Measurements from ENCODE around the gene XPO5.
"Not testable (repeated sequence)": the region's sequence is repeated elsewhere in the genome, so short reads cannot be mapped to it uniquely, and the experiment has no call there.

Gene XPO5

DNA sequence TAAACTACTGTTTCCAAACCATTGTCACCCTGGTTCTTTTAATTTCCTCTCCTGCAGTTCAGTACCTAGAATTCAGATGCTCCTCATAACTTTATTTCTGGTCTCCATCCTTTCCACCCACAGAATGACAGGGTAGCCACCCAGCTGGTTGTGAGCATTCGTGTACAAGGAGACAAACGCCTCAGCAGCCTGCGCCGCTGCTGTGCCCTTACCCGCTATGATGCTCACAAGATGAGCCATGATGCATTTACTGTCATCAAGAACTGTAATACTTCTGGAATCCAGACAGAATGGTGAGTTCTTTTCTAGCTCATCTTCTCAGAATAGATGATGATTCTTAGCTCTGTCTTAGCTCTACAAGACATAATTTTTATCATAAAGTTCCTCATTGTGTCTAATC, 34.6 kb upstream of the XPO5 start:
- no peak overlapping the region for H3K4me2 ChIP-seq (ENCODE audit: low read length)
- H3K4me3 ChIP-seq (ENCODE audit: low read length), result no peak overlapping the region
- no peaks in the 10 kb centered on the region for H3K9me3 ChIP-seq (replicated peaks; ENCODE audit: low read length)
- H3K36me3 ChIP-seq (ENCODE audit: insufficient read depth, low read length), result peaks cover 61% of the 10 kb centered on the region
- peaks cover 4% of the 10 kb centered on the region for H3K4me1 ChIP-seq (ENCODE audit: control insufficient read depth, insufficient read depth, low read length)
- no peak overlapping the region for H3K9ac ChIP-seq (ENCODE audit: low read depth, low read length)
- no peaks in the 10 kb centered on the region for H3K27me3 ChIP-seq (ENCODE audit: control insufficient read depth, insufficient read depth, low read length)

GRCh38 chr6:43609402-43609801, 33.6 kb upstream of the XPO5 start:
- Histone ChIP-seq H3K4me1 (ENCODE audit: control insufficient read depth, insufficient read depth, low read length) (peaks cover 7% of the 10 kb centered on the region), H3K4me3 (ENCODE audit: low read length) (no peak overlapping the region), H3K4me2 (ENCODE audit: low read length) (no peak overlapping the region), H3K36me3 (ENCODE audit: insufficient read depth, low read length) (peaks cover 64% of the 10 kb centered on the region), H3K9ac (ENCODE audit: low read depth, low read length) (no peak overlapping the region), H3K27me3 (ENCODE audit: control insufficient read depth, insufficient read depth, low read length) (no peaks in the 10 kb centered on the region), H3K9me3 (replicated peaks; ENCODE audit: low read length) (no peaks in the 10 kb centered on the region)

- peaks cover 63% of the 10 kb centered on the region for H3K36me3 ChIP-seq (ENCODE audit: insufficient read depth, low read length)
- no peaks in the 10 kb centered on the region for H3K9me3 ChIP-seq (replicated peaks; ENCODE audit: low read length)
- no peak overlapping the region for H3K4me2 ChIP-seq (ENCODE audit: low read length)
- no peak overlapping the region for H3K4me3 ChIP-seq (ENCODE audit: low read length)
- H3K9ac ChIP-seq (ENCODE audit: low read depth, low read length), result no peak overlapping the region
- H3K4me1 ChIP-seq (ENCODE audit: control insufficient read depth, insufficient read depth, low read length), result peaks cover 12% of the 10 kb centered on the region
- H3K27me3 ChIP-seq (ENCODE audit: control insufficient read depth, insufficient read depth, low read length), result no peaks in the 10 kb centered on the region
Observed at GRCh38 chr6:43608807-43609206, 33.0 kb upstream of the XPO5 start.

GRCh38 chr6:43608310-43608763, 32.5 kb upstream of the XPO5 start:
- no peak overlapping the region for H3K4me3 ChIP-seq (ENCODE audit: low read length)
- H3K27me3 ChIP-seq (ENCODE audit: control insufficient read depth, insufficient read depth, low read length), result no peaks in the 10 kb centered on the region
- H3K9me3 ChIP-seq (replicated peaks; ENCODE audit: low read length), result no peaks in the 10 kb centered on the region
- H3K4me2 ChIP-seq (ENCODE audit: low read length), result no peak overlapping the region
- H3K36me3 ChIP-seq (ENCODE audit: insufficient read depth, low read length), result peaks cover 63% of the 10 kb centered on the region
- H3K9ac ChIP-seq (ENCODE audit: low read depth, low read length), result no peak overlapping the region
- H3K4me1 ChIP-seq (ENCODE audit: control insufficient read depth, insufficient read depth, low read length), result peaks cover 15% of the 10 kb centered on the region

DNA sequence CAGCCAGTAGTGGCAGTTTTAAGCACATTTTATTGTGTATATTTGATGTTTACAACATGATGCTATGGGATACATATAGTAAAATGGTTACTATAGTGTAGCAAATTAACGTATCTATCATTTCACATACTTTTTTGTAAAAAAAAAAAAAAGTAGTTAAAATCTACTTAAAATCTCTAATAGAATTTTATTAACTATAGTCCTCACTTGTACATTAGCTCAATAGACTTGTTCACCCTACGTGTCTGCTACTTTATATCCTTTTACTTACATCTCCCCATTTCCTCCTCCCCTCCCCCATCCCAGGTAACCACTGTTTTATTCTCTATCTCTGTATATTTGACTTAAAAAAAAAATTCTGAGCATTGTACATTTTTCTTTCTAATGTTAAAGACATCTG, 30.2 kb upstream of the XPO5 start:
- peaks cover 69% of the 10 kb centered on the region for H3K36me3 ChIP-seq (ENCODE audit: insufficient read depth, low read length)
- H3K9me3 ChIP-seq (replicated peaks; ENCODE audit: low read length), result no peaks in the 10 kb centered on the region
- H3K4me2 ChIP-seq (ENCODE audit: low read length), result no peak overlapping the region
- H3K27me3 ChIP-seq (ENCODE audit: control insufficient read depth, insufficient read depth, low read length), result no peaks in the 10 kb centered on the region
- peaks cover 12% of the 10 kb centered on the region for H3K4me1 ChIP-seq (ENCODE audit: control insufficient read depth, insufficient read depth, low read length)
- H3K4me3 ChIP-seq (ENCODE audit: low read length), result no peak overlapping the region
- H3K9ac ChIP-seq (ENCODE audit: low read depth, low read length), result no peak overlapping the region

DNA sequence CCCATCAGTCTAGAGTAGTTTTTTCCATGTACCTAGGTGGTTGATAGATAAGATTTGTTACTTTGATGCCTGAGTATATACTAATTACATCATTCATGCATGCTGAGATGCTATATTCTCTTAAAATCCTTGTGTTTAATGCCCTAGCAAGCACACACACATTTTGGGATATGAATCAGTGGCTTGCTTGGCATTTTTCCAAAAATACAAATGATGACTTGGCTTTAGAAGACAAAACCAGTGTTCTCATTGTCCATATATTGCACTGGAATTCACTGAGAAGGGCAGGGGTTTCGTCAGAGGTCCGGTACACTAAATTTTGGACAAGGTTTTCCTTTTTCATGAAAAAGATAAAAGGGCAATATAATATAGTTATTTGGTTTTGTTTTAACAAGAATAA, 28.3 kb upstream of the XPO5 start:
- Histone ChIP-seq H3K36me3 (ENCODE audit: insufficient read depth, low read length) (peaks cover 66% of the 10 kb centered on the region), H3K9me3 (replicated peaks; ENCODE audit: low read length) (no peaks in the 10 kb centered on the region), H3K4me1 (ENCODE audit: control insufficient read depth, insufficient read depth, low read length) (peaks cover 12% of the 10 kb centered on the region), H3K4me2 (ENCODE audit: low read length) (no peak overlapping the region), H3K27me3 (ENCODE audit: control insufficient read depth, insufficient read depth, low read length) (no peaks in the 10 kb centered on the region), H3K9ac (ENCODE audit: low read depth, low read length) (no peak overlapping the region), H3K4me3 (ENCODE audit: low read length) (no peak overlapping the region)

- Histone ChIP-seq H3K4me1 (ENCODE audit: control insufficient read depth, insufficient read depth, low read length) (peaks cover 12% of the 10 kb centered on the region), H3K9ac (ENCODE audit: low read depth, low read length) (no peak overlapping the region), H3K4me3 (ENCODE audit: low read length) (no peak overlapping the region), H3K27me3 (ENCODE audit: control insufficient read depth, insufficient read depth, low read length) (no peaks in the 10 kb centered on the region), H3K36me3 (ENCODE audit: insufficient read depth, low read length) (peaks cover 48% of the 10 kb centered on the region), H3K4me2 (ENCODE audit: low read length) (no peak overlapping the region), H3K9me3 (replicated peaks; ENCODE audit: low read length) (no peaks in the 10 kb centered on the region)
Observed at GRCh38 chr6:43600595-43600994, 24.8 kb upstream of the XPO5 start.

GRCh38 chr6:43593938-43594337, 18.1 kb upstream of the XPO5 start:
- H3K27me3 ChIP-seq (ENCODE audit: control insufficient read depth, insufficient read depth, low read length), result no peaks in the 10 kb centered on the region
- H3K36me3 ChIP-seq (ENCODE audit: insufficient read depth, low read length), result peaks cover 33% of the 10 kb centered on the region
- H3K9ac ChIP-seq (ENCODE audit: low read depth, low read length), result no peak overlapping the region
- no peak overlapping the region for H3K4me3 ChIP-seq (ENCODE audit: low read length)
- no peaks in the 10 kb centered on the region for H3K9me3 ChIP-seq (replicated peaks; ENCODE audit: low read length)
- H3K4me2 ChIP-seq (ENCODE audit: low read length), result no peak overlapping the region
- H3K4me1 ChIP-seq (ENCODE audit: control insufficient read depth, insufficient read depth, low read length), result no peaks in the 10 kb centered on the region

DNA sequence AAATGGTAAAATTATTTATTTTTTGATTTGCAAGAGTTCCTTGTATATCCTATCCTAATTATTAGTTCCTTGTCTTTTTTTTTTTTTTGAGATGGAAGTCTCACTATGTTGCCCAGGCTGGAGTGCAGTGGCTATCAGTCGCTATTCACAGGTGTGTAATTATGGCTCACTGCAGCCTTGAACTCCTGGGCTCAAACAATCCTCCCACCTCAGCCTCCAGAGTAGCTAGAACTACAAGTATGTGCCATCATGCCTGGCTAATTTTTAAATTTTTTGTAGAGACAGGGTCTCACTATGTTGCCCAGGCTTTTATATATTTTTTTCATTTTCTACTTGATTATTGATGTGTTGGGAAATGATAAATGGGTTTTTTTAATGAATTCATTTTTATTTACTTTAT, 13.7 kb upstream of the XPO5 start:
- peaks cover 49% of the 10 kb centered on the region for H3K36me3 ChIP-seq (ENCODE audit: insufficient read depth, low read length)
- not testable (repeated sequence) for H3K9ac ChIP-seq (ENCODE audit: low read depth, low read length)

DNA sequence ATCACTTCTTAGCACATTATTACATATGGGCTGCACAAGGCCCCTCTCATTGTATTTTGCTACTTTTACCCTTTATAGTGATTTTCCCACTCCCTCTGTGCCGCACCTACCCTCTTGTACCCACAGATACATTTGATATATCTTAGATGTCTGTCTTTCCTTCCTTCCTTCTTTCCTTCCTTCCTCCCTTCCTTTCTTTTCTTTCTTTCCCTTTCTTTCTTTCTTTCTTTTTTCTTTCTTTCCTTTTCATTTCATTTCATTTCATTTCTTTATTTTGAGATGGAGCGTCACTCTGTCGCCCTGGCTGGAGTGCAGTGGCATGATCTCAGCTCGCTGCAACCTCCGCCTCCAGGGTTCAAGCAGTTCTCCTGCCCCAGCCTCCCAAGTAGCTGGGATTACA, 12.4 kb upstream of the XPO5 start:
- peaks cover 59% of the 10 kb centered on the region for H3K36me3 ChIP-seq (ENCODE audit: insufficient read depth, low read length)

More for the DNA sequence above, 13.7 kb upstream of the XPO5 start:
- H3K4me3 ChIP-seq (ENCODE audit: low read length); H3K4me2 ChIP-seq (ENCODE audit: low read length); H3K4me1 ChIP-seq (ENCODE audit: control insufficient read depth, insufficient read depth, low read length); H3K27me3 ChIP-seq (ENCODE audit: control insufficient read depth, insufficient read depth, low read length); H3K9me3 ChIP-seq (replicated peaks; ENCODE audit: low read length): not testable (repeated sequence)

GRCh38 chr6:43584892-43585570, 9.2 kb upstream of the XPO5 start:
- Histone ChIP-seq H3K27me3 (ENCODE audit: control insufficient read depth, insufficient read depth, low read length) (no peaks in the 10 kb centered on the region), H3K4me1 (ENCODE audit: control insufficient read depth, insufficient read depth, low read length) (peaks cover 8% of the 10 kb centered on the region), H3K9ac (ENCODE audit: low read depth, low read length) (no peak overlapping the region), H3K4me2 (ENCODE audit: low read length) (peak overlapping the region; percentile 0), H3K4me3 (ENCODE audit: low read length) (no peak overlapping the region), H3K9me3 (replicated peaks; ENCODE audit: low read length) (no peaks in the 10 kb centered on the region), H3K36me3 (ENCODE audit: insufficient read depth, low read length) (peaks cover 58% of the 10 kb centered on the region)

More for the DNA sequence above, 12.4 kb upstream of the XPO5 start:
- peaks cover 8% of the 10 kb centered on the region for H3K4me1 ChIP-seq (ENCODE audit: control insufficient read depth, insufficient read depth, low read length)
- no peaks in the 10 kb centered on the region for H3K27me3 ChIP-seq (ENCODE audit: control insufficient read depth, insufficient read depth, low read length)
- H3K4me3 ChIP-seq (ENCODE audit: low read length), result no peak overlapping the region
- H3K4me2 ChIP-seq (ENCODE audit: low read length), result no peak overlapping the region
- H3K9ac ChIP-seq (ENCODE audit: low read depth, low read length), result no peak overlapping the region
- no peaks in the 10 kb centered on the region for H3K9me3 ChIP-seq (replicated peaks; ENCODE audit: low read length)

DNA sequence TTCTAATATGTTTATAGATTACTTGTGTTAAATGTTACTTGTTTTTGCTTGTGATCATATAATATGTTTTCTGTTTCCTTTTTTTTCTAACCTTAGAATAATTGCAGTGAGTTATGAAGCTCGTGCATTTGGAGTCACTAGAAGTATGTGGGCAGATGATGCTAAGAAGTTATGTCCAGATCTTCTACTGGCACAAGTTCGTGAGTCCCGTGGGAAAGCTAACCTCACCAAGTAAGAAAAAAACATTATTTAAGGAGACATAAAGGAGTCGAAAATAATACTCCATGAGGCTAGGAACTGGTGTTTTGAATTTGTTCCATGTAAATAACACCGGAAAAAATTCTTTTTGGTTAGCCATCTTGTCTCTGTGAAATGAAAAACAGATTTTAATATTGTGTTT, 7.1 kb upstream of the XPO5 start:
- peaks cover 51% of the 10 kb centered on the region for H3K36me3 ChIP-seq (ENCODE audit: insufficient read depth, low read length)
- no peak overlapping the region for H3K4me3 ChIP-seq (ENCODE audit: low read length)

More for the DNA sequence above, 7.1 kb upstream of the XPO5 start:
- H3K4me2 ChIP-seq (ENCODE audit: low read length), result no peak overlapping the region
- H3K9ac ChIP-seq (ENCODE audit: low read depth, low read length), result no peak overlapping the region
- no peaks in the 10 kb centered on the region for H3K27me3 ChIP-seq (ENCODE audit: control insufficient read depth, insufficient read depth, low read length)
- peaks cover 24% of the 10 kb centered on the region for H3K4me1 ChIP-seq (ENCODE audit: control insufficient read depth, insufficient read depth, low read length)
- no peaks in the 10 kb centered on the region for H3K9me3 ChIP-seq (replicated peaks; ENCODE audit: low read length)
